Ovary (tissue), 3 donors: ENCODE data around the gene STIP1.

Experiments used
- CTCF ChIP-seq, 3 donors: fragments of 450-650 bp in 2 of 3; fragments of 200-600 bp in 1 of 3; IDR thresholded peaks; one replicate each; pipeline versions ENCODE4 v1.5.1 to v1.8.0; 2016 to 2022; ENCODE audit warnings: antibody characterized with exemption in 3 of 3, mild to moderate bottlenecking in 1 of 3
- EP300 ChIP-seq: sonication (generic); formaldehyde crosslinking; IDR thresholded peaks from one replicate; pipeline ENCODE4 v1.6.1; 2017; ENCODE audit warnings: antibody characterized with exemption
- POLR2A ChIP-seq: fragments of 450-650 bp; IDR thresholded peaks from one replicate; pipeline ENCODE4 v1.6.1; 2017; ENCODE audit warnings: antibody characterized with exemption, mild to moderate bottlenecking, moderate library complexity
- donor health status: DM: no; HTN: no; CAD: no.

DNA sequence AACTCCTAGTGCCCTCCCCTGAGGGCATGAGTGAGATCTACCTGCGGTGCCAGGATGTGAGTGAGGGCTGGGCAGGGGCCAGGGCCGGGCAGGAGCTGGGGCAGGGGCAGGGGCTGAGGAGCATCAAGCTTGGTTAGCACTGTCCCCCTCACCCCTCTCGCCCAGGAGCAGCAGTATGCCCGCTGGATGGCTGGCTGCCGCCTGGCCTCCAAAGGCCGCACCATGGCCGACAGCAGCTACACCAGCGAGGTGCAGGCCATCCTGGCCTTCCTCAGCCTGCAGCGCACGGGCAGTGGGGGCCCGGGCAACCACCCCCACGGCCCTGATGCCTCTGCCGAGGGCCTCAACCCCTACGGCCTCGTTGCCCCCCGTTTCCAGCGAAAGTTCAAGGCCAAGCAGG is 34.3 kb downstream of the STIP1 start:
- TF ChIP-seq POLR2A (no peak), CTCF (IDR thresholded peaks at IDR 0.05) (no peak), EP300 (no peak)
